OCI-LY3 (cell line): Measurements from ENCODE around the gene MAML2.

Source experiments
- H2AFZ ChIP-seq: fragments of 200-600, 300-600 bp; shearing (Covaris generic); 2 replicates; pipeline ENCODE4 v1.6.0; 2014; ENCODE audit warnings: antibody characterized with exemption, low read depth, low read length
- H3K27ac ChIP-seq: fragments of 200-600, 300-600 bp; sonication (generic); 2 replicates; pipeline ENCODE4 v1.5.1; 2014; ENCODE audit warnings: mild to moderate bottlenecking, low read length, moderate library complexity, mixed read lengths
- H3K27me3 ChIP-seq: fragments of 200-600, 300-600 bp; sonication (generic); 2 replicates; pipeline ENCODE4 v1.6.1; 2014; ENCODE audit warnings: low read depth, low read length, mixed read lengths
- H3K36me3 ChIP-seq: fragments of 200-600, 300-600 bp; sonication (generic); replicated peaks from 2 replicates; pipeline ENCODE3; 2014; ENCODE audit warnings: low read depth, low read length, mixed read lengths
- H3K4me1 ChIP-seq: fragments of 300-600, 200-600 bp; sonication (generic); 2 replicates; pipeline ENCODE4 v1.6.1; 2014; ENCODE audit warnings: low read length, mixed read lengths
- H3K4me2 ChIP-seq: fragments of 200-600, 300-600 bp; sonication (generic); 2 replicates; pipeline ENCODE4 v1.6.1; 2014; ENCODE audit warnings: low read length, mixed read lengths
- H3K4me3 ChIP-seq: fragments of 300-600, 200-600 bp; sonication (generic); 2 replicates; pipeline ENCODE4 v1.5.1; 2014; ENCODE audit warnings: antibody characterized with exemption, mild to moderate bottlenecking, low read length, moderate library complexity
- H3K79me2 ChIP-seq: fragments of 300-600, 200-600 bp; shearing (Covaris generic); 2 replicates; pipeline ENCODE4 v1.6.1; 2014; ENCODE audit warnings: mild to moderate bottlenecking, low read length, mixed read lengths
- H3K9ac ChIP-seq: fragments of 300-600, 200-600 bp; shearing (Covaris generic); 2 replicates; pipeline ENCODE4 v1.6.0; 2014; ENCODE audit warnings: mild to moderate bottlenecking, low read length, moderate library complexity
- H3K9me3 ChIP-seq: fragments of 200-600, 300-600 bp; shearing (Covaris generic); 2 replicates; pipeline ENCODE4 v1.6.1; 2014; ENCODE audit warnings: low read length, mixed read lengths; ENCODE audit not compliant: insufficient read depth
- H4K20me1 ChIP-seq: fragments of 200-600, 300-600 bp; sonication (generic); 2 replicates; pipeline ENCODE4 v1.6.1; 2016; ENCODE audit warnings: low read length, mixed read lengths; ENCODE audit not compliant: insufficient read depth
- CTCF ChIP-seq: fragments of 200-600, 300-600 bp; sonication (generic); IDR thresholded peaks from 2 replicates; pipeline ENCODE4 v1.5.1; 2014; ENCODE audit warnings: antibody characterized with exemption, low read length, low read depth
- EZH2phosphoT487 ChIP-seq: fragments of 200-600 bp; shearing (Covaris generic); IDR thresholded peaks from 2 replicates; pipeline ENCODE4 v1.6.1; 2018; ENCODE audit warnings: antibody characterized with exemption, mixed run types, low read depth

The MAML2 gene

DNA sequence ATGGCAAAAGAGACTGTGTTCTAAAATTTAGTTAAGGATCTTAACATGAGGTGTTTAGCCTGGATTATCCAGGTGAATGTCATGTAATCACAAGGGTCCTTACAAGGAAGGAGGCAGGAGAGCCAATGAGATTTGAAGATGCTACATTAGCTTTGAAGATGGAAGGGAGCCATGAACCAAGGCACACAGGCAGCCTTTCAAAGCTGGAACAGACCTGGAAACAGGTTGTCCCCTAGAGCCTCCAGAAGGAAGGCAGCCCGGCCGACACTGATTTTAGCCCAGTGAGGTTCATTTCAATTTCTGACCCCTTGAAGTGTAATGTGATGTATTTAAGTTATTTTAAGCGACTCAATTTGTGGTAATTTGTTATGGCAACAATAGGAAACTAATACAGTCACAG is 223.8 kb downstream of the MAML2 start:
- Histone ChIP-seq H3K36me3 (no peaks in the 10 kb centered on the region), H3K4me1 (peaks cover 3% of the 10 kb centered on the region; the same call in 1 of the 2 replicates), H3K27ac (no peak overlapping the region), H3K4me3 (no peak overlapping the region), H2AFZ (no peak overlapping the region), H3K79me2 (no peaks in the 10 kb centered on the region), H3K9ac (no peak overlapping the region), H3K27me3 (no peaks in the 10 kb centered on the region), H3K4me2 (no peak overlapping the region), H3K9me3 (no peaks in the 10 kb centered on the region), H4K20me1 (no peaks in the 10 kb centered on the region)
- TF ChIP-seq CTCF (no peak), EZH2phosphoT487 (no peak)

DNA sequence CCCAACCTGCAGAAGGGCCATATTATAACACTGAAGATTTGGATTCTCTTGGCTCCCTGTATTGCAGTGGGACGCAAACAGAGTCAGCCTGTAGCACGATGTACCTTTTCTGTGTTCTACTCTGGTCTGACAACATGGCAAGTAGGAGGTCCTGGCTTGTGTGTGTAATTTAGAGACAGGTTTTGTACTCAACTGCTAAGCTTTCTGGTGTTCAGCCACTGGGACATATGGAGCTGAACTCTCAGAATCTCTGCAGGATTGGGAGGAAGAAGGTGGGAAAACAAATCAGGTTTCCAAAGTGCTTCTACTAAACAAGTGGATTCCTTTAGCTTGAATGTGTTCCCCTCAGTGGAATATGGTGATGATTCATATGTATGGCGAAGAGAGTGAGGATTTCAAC is 226.6 kb downstream of the MAML2 start:
- H3K27me3 ChIP-seq = no peaks in the 10 kb centered on the region
- no peaks in the 10 kb centered on the region for H3K9me3 ChIP-seq
- no peak overlapping the region for H3K27ac ChIP-seq
- no peaks in the 10 kb centered on the region for H4K20me1 ChIP-seq
- H3K4me2 ChIP-seq = no peak overlapping the region
- no peak overlapping the region for H3K9ac ChIP-seq
- no peak overlapping the region for H3K4me3 ChIP-seq
- H3K36me3 ChIP-seq = no peaks in the 10 kb centered on the region
- no peak for TF ChIP-seq EZH2phosphoT487
- TF ChIP-seq CTCF = no peak
- no peaks in the 10 kb centered on the region for H3K79me2 ChIP-seq
- H3K4me1 ChIP-seq = peaks cover 13% of the 10 kb centered on the region
- no peak overlapping the region for H2AFZ ChIP-seq

DNA sequence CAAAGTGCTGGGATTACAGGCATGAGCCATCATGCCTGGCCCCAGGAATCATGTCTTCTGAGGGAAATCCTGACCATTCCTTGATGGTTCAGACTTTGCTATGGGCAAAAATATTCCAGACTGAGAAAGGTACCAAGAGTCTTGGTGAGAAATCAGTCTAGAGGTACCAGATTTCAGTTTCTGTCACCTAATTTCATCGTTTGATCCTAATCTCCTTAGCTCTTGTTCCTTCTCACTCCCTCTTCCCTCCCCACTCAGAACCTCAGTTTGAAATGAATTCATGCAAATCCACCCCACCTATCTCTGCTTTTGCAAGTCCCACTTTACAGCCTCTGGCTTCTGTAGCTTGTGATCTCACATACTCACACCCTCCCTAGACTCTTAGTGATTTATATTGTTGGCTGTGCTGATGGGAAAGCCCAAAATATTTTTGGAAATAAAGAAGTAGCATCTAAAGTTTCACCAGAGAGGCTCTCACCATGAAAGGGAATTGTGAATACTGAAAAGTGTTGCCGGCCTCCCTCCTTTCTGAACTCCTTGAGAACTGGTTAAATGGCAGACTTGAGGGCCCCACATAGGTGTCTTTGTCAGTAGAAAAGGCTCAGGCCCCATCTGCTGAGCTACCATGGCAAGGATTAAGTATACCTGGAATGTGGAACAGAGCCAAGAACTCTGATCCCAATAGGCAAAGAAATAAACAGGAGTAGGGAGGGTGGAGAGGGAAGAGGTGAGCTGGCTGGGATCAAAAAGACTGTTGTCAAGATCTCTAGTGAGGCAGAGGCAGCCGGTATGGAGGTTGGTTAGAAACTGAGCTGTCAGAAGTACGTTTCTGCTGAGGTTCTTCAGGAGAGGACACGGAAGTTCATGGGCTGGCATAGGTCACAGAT is 228.6 kb downstream of the MAML2 start:
- Histone ChIP-seq H3K9me3 (no peaks in the 10 kb centered on the region), H3K79me2 (no peaks in the 10 kb centered on the region), H3K9ac (no peak overlapping the region), H3K27me3 (no peaks in the 10 kb centered on the region), H3K4me3 (no peak overlapping the region), H3K4me1 (peaks cover 13% of the 10 kb centered on the region), H3K4me2 (no peak overlapping the region), H3K36me3 (no peaks in the 10 kb centered on the region), H4K20me1 (no peaks in the 10 kb centered on the region), H2AFZ (no peak overlapping the region), H3K27ac (no peak overlapping the region)
- no peak for TF ChIP-seq EZH2phosphoT487
- no peak for TF ChIP-seq CTCF

GRCh38 chr11:96113193-96113681 is 229.8 kb downstream of the MAML2 start:
- H2AFZ ChIP-seq = no peak overlapping the region
- H3K4me2 ChIP-seq = no peak overlapping the region
- no peak for TF ChIP-seq EZH2phosphoT487
- no peak for TF ChIP-seq CTCF

More at GRCh38 chr11:96113193-96113681, 229.8 kb downstream of the MAML2 start:
- H3K4me1 ChIP-seq = peaks cover 13% of the 10 kb centered on the region
- no peaks in the 10 kb centered on the region for H4K20me1 ChIP-seq
- no peaks in the 10 kb centered on the region for H3K9me3 ChIP-seq
- H3K79me2 ChIP-seq = no peaks in the 10 kb centered on the region
- H3K27me3 ChIP-seq = no peaks in the 10 kb centered on the region
- no peak overlapping the region for H3K27ac ChIP-seq
- no peaks in the 10 kb centered on the region for H3K36me3 ChIP-seq
- no peak overlapping the region for H3K9ac ChIP-seq
- no peak overlapping the region for H3K4me3 ChIP-seq
